GM10266 (cell line): ENCODE measurements around the gene BBX.

Source experiments
- DNase-seq: peaks from one replicate; pipeline ENCODE4 v3.0.0; 2012; ENCODE audit errors: extremely low spot score
- TF ChIP-seq, protein P1 (sequence below): IDR thresholded peaks from 2 replicates; pipeline ENCODE4 v1.5.1; 2012; ENCODE audit warnings: mild to moderate bottlenecking, low read depth; ENCODE audit not compliant: control insufficient read depth, insufficient read depth; ENCODE audit errors: missing control alignments

BBX gene

DNA sequence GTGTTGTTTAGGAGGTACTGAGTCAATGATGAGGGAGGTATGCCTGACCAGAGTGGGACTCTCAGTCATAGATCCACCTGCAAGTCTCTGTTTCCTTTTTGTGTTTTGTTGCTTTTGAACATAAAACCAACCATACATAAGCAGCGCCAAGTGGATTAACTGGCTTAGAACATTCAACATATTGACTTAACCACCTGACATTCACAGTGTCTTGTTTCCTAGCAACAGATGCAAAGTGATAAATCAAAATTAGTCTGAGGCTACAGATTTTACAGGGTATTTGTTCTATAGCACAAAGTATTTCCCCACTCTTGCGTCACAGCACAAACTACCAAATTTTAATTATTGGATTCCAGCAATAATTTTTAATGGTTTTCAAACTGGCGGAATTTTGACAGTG lies 283.8 kb downstream of the BBX start:
- TF ChIP-seq, protein P1, sequence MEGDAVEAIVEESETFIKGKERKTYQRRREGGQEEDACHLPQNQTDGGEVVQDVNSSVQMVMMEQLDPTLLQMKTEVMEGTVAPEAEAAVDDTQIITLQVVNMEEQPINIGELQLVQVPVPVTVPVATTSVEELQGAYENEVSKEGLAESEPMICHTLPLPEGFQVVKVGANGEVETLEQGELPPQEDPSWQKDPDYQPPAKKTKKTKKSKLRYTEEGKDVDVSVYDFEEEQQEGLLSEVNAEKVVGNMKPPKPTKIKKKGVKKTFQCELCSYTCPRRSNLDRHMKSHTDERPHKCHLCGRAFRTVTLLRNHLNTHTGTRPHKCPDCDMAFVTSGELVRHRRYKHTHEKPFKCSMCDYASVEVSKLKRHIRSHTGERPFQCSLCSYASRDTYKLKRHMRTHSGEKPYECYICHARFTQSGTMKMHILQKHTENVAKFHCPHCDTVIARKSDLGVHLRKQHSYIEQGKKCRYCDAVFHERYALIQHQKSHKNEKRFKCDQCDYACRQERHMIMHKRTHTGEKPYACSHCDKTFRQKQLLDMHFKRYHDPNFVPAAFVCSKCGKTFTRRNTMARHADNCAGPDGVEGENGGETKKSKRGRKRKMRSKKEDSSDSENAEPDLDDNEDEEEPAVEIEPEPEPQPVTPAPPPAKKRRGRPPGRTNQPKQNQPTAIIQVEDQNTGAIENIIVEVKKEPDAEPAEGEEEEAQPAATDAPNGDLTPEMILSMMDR = no peak
- DNase-seq = no peak

DNA sequence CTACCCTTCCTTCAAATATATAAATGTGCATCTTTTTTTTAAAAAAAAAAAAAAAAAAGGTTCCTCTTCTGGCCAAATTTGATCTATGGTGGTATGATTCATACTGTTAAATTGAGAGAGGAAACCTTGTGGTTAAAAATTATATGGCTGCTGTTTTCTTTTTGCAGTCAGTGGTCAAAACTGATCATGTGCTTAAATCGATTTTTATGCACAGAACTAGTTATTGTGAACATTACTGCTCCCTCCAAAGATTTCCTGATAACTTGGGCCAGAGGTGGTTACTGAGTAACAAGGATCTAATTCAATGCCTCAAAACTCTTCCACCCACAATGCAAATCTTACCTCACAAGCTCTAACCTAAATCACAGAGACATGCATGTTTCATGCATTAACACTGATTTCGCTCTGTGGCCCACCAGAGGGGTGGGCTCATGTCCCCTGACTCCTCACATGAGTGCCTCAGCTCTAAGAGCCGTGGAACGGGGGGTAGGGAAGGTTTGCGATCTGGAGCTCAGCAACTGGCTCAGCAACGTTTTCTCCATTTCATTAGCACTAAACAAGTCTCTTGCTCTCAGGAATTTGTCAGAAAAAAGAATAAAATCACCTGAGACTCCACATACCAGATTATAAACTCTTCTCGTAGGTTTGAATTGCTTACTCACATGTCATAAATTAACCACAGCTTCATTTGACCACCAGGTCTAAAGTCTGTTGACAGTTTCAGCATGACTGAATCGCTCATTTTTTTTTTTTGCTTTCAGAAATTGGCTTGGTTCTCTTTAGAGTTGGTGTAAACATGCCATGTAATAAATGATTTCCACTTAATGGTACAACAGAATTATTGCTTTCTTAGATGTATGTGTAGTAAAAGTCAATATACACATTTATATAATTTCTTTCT lies 287.7 kb downstream of the BBX start:
- DNase-seq = no peak
- TF ChIP-seq, protein P1 = no peak

DNA sequence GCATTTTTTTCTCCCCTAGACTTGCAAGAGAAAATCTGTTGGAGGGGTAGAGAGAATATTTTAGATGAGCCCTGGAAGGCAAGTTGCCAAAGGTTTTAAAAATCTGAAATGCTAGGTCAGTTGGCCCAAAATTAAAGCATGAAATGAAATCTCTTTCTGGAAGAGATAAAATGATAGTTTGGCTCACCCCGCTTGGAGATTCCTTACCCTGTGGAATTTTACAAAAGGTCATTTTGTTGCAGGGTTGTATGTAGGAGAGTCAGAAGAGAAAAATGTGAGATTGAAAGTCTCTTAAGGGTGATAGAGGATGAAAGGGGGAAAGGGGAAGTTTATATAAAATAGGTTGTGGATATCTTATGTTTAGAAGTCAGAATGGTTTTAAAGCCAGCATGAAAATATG lies 290.3 kb downstream of the BBX start:
- TF ChIP-seq, protein P1 = no peak
- no peak for DNase-seq

DNA sequence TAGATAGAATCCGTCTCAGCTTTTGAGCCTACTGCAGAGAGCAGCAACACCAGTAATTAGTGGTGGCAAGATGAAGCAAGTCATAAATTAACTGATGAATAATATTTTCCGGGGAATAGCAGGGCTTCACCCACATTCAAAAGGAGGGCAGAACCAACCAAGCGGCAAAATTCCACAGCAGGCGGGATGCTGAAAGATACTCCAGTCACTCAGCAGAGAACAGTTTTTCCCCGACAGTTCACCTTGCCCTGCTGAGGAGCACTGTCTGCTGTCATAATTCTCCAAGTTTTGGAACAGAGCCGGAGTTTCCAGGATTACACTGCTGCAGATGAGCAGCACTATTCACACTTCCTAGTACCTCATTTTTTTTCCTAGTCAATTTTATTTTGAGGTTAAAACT lies 293.3 kb downstream of the BBX start:
- no peak for DNase-seq
- TF ChIP-seq, protein P1 = no peak

DNA sequence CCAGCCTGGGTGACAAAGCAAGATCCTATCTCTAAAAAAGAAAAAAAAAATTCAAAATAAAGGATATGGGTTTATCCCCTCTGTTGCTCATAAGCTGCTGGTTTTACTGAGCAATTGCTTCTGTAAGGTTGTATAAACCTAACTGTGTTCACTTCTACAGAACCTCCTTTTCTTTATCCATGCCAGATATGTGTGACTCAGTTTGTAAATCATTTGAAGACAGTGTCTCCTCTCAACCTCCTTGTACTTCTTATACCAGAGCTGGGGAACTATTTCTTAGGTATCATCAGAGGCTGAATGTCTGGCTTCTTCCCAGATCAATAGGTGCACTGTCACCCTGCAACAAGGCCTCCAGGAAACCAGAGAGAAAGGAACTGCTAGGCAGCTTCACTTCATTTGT lies 294.3 kb downstream of the BBX start:
- no peak for DNase-seq
- TF ChIP-seq, protein P1 = no peak

DNA sequence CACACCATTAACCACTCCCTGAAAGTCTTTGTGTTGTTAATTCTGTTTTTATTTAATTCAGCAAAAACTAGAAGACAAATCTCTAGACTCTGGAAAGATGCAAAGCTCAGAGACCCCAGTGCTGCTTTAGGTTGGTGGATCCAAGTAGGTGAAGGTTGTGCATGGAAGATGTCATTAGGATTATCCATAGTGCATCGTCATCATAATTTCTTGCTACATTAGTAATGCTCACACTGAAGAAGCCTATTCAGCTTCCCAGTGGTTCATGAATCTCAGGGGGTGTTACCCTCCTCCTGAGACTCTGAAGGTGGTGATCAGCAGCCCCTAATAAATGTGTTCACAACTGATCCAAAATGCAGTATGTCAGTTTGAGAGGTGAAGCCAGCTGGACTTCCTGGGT lies 295.3 kb downstream of the BBX start:
- DNase-seq = no peak

DNA sequence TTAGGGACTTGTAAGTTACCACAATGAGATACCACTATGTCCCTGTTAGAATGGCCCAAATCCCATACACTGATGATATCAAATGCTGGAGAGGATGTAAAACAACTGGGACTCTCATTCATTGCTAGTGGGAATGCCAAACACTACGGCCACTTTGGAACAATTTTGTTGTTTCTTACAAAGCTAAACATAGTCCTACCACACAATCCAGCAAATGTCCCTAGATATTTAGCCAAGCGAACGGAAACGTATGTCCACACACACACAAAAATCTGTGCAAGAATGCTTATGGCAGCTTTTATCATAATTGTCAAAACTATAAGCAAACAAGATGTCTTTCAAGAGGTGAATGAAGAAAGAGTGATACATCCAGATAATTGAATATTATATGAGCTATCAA lies 296.9 kb downstream of the BBX start:
- TF ChIP-seq, protein P1 = no peak
- DNase-seq = no peak

More for the DNA sequence above, 295.3 kb downstream of the BBX start:
- TF ChIP-seq, protein P1 = no peak
